GM21367 (cell line): Measurements from ENCODE around the gene PPFIA3.
"Not testable (repeated sequence)": the region's sequence is repeated elsewhere in the genome, so short reads cannot be mapped to it uniquely, and the experiment has no call there.

Experiments
- ATAC-seq: cut with Tn5 transposase; IDR thresholded peaks from one replicate; pipeline ENCODE4 v1.9.1; 2021; ENCODE audit not compliant: unreplicated experiment

Gene PPFIA3

GRCh38 chr19:49119411-49120324 is at the start of gene PPFIA3:
TSS of gene PPFIA3 (plus strand) at chr19:49119544. CDS start at chr19:49127874, 8,330 bp downstream.
- no peak for ATAC-seq

GRCh38 chr19:49070416-49070815 is 48.9 kb upstream of the PPFIA3 start:
- ATAC-seq = no peak

GRCh38 chr19:49071860-49072547 is 47.3 kb upstream of the PPFIA3 start:
- ATAC-seq = no peak

- ATAC-seq = no peak
These were observed 45.6 kb upstream of the PPFIA3 start for GRCh38 chr19:49073514-49074378.

- ATAC-seq = not testable (repeated sequence)
These were observed 44.5 kb upstream of the PPFIA3 start for GRCh38 chr19:49074869-49075268.

- no peak for ATAC-seq
These were observed 39.0 kb upstream of the PPFIA3 start for GRCh38 chr19:49080392-49080791.

GRCh38 chr19:49081273-49081672 is 38.1 kb upstream of the PPFIA3 start:
- no peak for ATAC-seq

- ATAC-seq = no peak
These were observed 34.9 kb upstream of the PPFIA3 start for GRCh38 chr19:49084206-49085019.

- ATAC-seq = peak; percentile 65
These were observed 34.1 kb upstream of the PPFIA3 start, which contains the start of gene SNRNP70 for GRCh38 chr19:49085020-49085867. TSS of gene SNRNP70 (plus strand) at chr19:49085451. CDS start at chr19:49086415, 964 bp downstream.

- ATAC-seq = no peak
These were observed 33.5 kb upstream of the PPFIA3 start for GRCh38 chr19:49085868-49086232.

- ATAC-seq = no peak
These were observed 33.0 kb upstream of the PPFIA3 start for GRCh38 chr19:49086296-49086695.

GRCh38 chr19:49091391-49092038 is 27.8 kb upstream of the PPFIA3 start:
- ATAC-seq = no peak

GRCh38 chr19:49092686-49093085 is 26.7 kb upstream of the PPFIA3 start:
- ATAC-seq = no peak

- ATAC-seq = no peak
These were observed 24.6 kb upstream of the PPFIA3 start for GRCh38 chr19:49094505-49095482.

- ATAC-seq = no peak
These were observed 21.7 kb upstream of the PPFIA3 start for GRCh38 chr19:49097453-49098288.

GRCh38 chr19:49098795-49099194 is 20.5 kb upstream of the PPFIA3 start:
- ATAC-seq = no peak

- no peak for ATAC-seq
These were observed 18.2 kb upstream of the PPFIA3 start for GRCh38 chr19:49101160-49101559.
